GM19328 (cell line): ENCODE results near the gene PLAAT5.
"Not testable (repeated sequence)": the region's sequence is repeated elsewhere in the genome, so short reads cannot be mapped to it uniquely, and the experiment has no call there.

Source experiments
- ATAC-seq: cut with Tn5 transposase; IDR thresholded peaks from one replicate; pipeline ENCODE4 v1.9.1; 2021; ENCODE audit warnings: mild to moderate bottlenecking, moderate library complexity; ENCODE audit not compliant: unreplicated experiment

PLAAT5 gene

GRCh38 chr11:63488789-63489188 is 2.2 kb downstream of the PLAAT5 start:
- ATAC-seq: no peak

- no peak for ATAC-seq
Observed at GRCh38 chr11:63485777-63486176, 5.2 kb downstream of the PLAAT5 start.

GRCh38 chr11:63480039-63480438 is 10.9 kb downstream of the PLAAT5 start:
- no peak for ATAC-seq

- ATAC-seq: no peak
Observed at GRCh38 chr11:63478896-63479295, 12.1 kb downstream of the PLAAT5 start.

GRCh38 chr11:63476618-63477017 is 14.3 kb downstream of the PLAAT5 start:
- no peak for ATAC-seq

- ATAC-seq: no peak
Observed at GRCh38 chr11:63472372-63472771, 18.6 kb downstream of the PLAAT5 start.

GRCh38 chr11:63470311-63470710 is 20.7 kb downstream of the PLAAT5 start:
- no peak for ATAC-seq

- no peak for ATAC-seq
Observed at GRCh38 chr11:63462137-63462536, 28.8 kb downstream of the PLAAT5 start.

- no peak for ATAC-seq
Observed at GRCh38 chr11:63459586-63459985, 31.4 kb downstream of the PLAAT5 start.

GRCh38 chr11:63448646-63449045 is 42.3 kb downstream of the PLAAT5 start:
- no peak for ATAC-seq

GRCh38 chr11:63445720-63446119 is 45.2 kb downstream of the PLAAT5 start:
- no peak for ATAC-seq

GRCh38 chr11:63445118-63445517 is 45.8 kb downstream of the PLAAT5 start:
- no peak for ATAC-seq

GRCh38 chr11:63444160-63444559 is 46.8 kb downstream of the PLAAT5 start:
- no peak for ATAC-seq

GRCh38 chr11:63443714-63444113 is 47.3 kb downstream of the PLAAT5 start:
- ATAC-seq: no peak

GRCh38 chr11:63435831-63436230 is 55.1 kb downstream of the PLAAT5 start:
- not testable (repeated sequence) for ATAC-seq

- not testable (repeated sequence) for ATAC-seq
Observed at GRCh38 chr11:63435351-63435750, 55.6 kb downstream of the PLAAT5 start.

GRCh38 chr11:63430731-63431130 is 60.2 kb downstream of the PLAAT5 start:
- ATAC-seq: not testable (repeated sequence)

GRCh38 chr11:63427971-63428508 is 62.9 kb downstream of the PLAAT5 start:
- no peak for ATAC-seq

- ATAC-seq: no peak
Observed at GRCh38 chr11:63417174-63417852, 73.7 kb downstream of the PLAAT5 start.
